ENCODE data around the gene TSPAN6.

- TF ChIP-seq POLR2AphosphoS5 (IDR thresholded peaks at IDR 0.05; ENCODE audit: low read length) (no peak), ESRRA (IDR thresholded peaks at IDR 0.05; ENCODE audit: low read length) (no peak)
Measured at GRCh38 chrX:100674705-100675104, 38.1 kb upstream of the TSPAN6 start.
